ACHN (cell line): ENCODE data around the gene CUL3.
"Not testable (repeated sequence)": the region's sequence is repeated elsewhere in the genome, so short reads cannot be mapped to it uniquely, and the experiment has no call there.

Source experiments
- DNase-seq: peaks from one replicate; pipeline ENCODE4 v3.0.0-alpha.2; 2015
- in situ Hi-C: cut with HindIII; loops from 2 replicates; pipeline ENCODE4 v1.10.0; 2017; ENCODE audit warnings: low sequenced_read_pairs, low pct_ligation_motif_present, low pct_unique_long_range_greater_than_20kb

The CUL3 gene

DNA sequence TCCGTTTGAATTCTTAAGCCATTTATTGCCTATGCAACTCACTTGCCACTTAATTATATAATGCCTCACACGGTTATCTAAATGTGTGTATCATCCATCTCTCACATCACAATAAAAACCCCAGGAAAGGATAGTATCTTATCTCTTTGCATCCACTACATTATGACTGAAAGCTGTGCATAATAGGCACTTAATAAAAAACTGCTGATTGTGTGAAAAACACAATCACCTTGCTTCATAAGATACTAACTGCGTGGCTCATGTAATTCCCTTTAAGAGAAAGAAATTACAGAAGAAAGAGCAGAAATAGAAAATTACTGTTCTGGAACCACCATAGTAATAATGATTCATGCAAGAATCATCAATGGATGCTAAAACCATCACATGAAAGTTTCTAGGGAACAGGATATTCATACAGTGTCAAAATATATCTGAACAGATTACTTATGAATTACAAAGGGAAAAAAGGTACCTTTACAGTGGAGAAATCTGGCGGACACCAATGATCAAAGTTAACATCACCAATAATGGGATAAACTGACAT is 29.3 kb downstream of the CUL3 start:
- in situ Hi-C loops = no loop called here
- no peak for DNase-seq

DNA sequence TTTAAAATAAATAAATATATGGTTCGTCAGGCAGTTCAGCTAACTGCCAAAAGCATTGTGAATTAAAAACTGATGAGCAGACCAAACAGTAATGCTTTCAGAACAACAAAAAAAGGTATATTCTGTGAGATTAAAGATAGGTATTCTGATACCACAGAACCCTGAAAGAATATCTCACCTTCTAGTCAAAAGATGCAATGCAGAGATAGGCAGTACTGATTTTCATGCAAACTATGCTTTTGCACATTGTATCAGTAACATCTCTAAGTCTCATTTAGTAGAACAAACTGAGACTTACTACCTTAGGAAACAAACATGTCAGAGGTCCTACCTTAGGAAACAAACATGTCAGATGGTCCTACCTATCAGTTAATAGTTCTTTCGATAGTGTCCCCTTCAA is 32.4 kb downstream of the CUL3 start:
- no peak for DNase-seq
- in situ Hi-C loops = no loop called here

GRCh38 chr2:224551693-224552092 is 33.5 kb downstream of the CUL3 start:
- no peak for DNase-seq
- in situ Hi-C loops = no loop called here

GRCh38 chr2:224546926-224547325 is 38.2 kb downstream of the CUL3 start:
- DNase-seq = no peak
- in situ Hi-C loops = no loop called here

DNA sequence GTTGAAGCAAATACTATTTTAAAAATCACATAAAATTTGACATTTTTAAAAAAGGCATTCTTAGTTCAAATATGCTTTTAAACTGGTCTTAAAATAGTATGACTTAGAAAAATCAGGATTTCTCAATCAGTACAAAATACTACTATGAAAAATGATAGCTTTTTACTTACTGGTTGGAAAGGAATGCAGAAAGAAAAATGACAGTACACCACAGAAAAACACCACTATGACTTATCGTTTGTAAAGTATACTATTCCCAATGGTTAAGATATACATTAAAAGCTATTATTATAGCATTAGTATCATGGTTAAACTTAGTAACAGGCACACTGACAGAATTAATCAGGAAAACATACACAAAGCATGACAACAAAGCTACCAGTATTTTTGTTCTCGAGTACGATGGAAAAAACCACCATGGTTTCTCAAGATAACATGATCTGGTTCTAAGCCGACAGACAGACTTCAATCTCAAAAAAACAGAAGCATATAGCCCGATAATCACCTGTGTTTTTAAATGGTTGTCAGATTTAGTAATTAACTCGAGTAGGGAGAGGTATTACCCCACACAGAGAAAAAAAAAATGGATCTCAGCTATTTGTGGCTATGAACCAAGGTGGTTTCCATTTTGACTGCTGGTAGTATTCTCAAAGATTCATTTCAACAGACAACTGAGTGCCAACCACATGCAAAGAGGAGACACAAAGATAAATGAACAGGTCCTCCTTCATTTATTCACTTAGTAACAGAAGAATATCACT is 39.1 kb downstream of the CUL3 start:
- no peak for DNase-seq
- in situ Hi-C loops = no loop called here

GRCh38 chr2:224543939-224544338 is 41.2 kb downstream of the CUL3 start:
- in situ Hi-C loops = no loop called here
- no peak for DNase-seq

DNA sequence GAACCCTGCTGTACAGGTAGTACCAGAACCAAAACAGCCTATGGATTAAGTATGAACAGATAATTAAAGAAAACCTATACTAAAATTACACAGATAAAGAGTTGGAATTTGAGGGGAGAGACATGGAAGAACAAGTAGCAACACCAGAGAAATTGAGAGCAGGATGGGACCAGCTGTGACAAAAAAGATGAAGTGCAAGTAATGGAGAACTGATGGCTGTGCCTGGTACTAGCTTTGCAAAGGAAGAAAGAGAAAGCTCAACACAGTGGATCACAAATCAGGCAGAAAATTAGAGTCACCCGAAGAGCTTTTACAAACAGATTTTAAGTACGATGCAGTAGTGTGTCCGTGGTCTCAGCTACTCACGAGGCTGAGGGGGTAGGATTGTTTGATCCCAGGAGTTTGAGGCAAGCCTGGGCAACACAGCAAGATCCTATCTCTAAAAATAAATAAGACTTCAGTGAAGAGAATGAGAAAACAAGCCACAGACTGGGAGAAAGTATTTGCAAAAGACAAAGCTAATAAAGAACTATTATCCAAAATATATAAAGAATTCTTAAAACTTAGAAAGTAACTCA is 46.5 kb downstream of the CUL3 start:
- no peak for DNase-seq
- in situ Hi-C loops = no loop called here

GRCh38 chr2:224532931-224533330 is 52.2 kb downstream of the CUL3 start:
- in situ Hi-C loops = no loop called here
- DNase-seq = no peak

GRCh38 chr2:224532441-224532840 is 52.7 kb downstream of the CUL3 start:
- in situ Hi-C loops = no loop called here
- DNase-seq = no peak

DNA sequence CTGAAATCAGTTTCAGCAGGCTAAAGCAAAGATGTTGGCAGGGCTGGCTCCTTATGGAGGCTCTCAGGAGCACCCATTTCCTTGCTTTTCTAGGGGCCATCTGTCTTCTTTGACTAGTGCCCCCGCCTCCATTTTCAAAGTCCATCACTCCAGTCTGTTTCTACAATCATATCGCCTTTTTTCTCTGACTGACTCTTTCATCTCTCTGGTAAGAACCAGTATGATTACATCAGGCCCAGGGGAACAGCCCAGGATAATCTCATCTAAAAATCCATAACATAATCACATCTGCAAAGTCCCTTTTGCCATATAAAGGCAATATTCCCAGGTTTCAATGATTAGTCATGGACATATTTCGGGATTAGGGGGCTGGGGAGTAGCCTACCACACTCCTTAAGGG is 57.0 kb downstream of the CUL3 start:
- in situ Hi-C loops = no loop called here
- DNase-seq = no peak

- in situ Hi-C loops = no loop called here
- no peak for DNase-seq
Measured at GRCh38 chr2:224525774-224526173, 59.4 kb downstream of the CUL3 start.

DNA sequence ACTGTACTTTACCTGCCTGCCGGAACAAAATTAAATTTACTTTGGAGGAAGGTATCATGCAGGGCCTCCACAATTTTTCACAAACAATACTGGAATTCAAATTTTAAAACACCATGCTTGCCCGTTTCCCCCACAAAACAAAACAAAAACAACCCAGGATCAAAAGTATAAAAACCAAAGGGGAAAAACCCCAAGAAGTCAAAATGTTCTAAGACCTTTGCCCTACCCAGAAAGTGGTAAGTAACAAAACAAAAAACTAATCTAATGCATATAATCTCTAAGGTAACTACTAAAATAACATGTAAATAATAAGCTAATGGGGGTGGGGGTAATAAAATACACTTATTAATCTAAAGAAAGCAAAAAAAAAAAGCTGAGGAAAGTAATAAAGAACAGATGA is 60.5 kb downstream of the CUL3 start:
- in situ Hi-C loops = no loop called here

DNA sequence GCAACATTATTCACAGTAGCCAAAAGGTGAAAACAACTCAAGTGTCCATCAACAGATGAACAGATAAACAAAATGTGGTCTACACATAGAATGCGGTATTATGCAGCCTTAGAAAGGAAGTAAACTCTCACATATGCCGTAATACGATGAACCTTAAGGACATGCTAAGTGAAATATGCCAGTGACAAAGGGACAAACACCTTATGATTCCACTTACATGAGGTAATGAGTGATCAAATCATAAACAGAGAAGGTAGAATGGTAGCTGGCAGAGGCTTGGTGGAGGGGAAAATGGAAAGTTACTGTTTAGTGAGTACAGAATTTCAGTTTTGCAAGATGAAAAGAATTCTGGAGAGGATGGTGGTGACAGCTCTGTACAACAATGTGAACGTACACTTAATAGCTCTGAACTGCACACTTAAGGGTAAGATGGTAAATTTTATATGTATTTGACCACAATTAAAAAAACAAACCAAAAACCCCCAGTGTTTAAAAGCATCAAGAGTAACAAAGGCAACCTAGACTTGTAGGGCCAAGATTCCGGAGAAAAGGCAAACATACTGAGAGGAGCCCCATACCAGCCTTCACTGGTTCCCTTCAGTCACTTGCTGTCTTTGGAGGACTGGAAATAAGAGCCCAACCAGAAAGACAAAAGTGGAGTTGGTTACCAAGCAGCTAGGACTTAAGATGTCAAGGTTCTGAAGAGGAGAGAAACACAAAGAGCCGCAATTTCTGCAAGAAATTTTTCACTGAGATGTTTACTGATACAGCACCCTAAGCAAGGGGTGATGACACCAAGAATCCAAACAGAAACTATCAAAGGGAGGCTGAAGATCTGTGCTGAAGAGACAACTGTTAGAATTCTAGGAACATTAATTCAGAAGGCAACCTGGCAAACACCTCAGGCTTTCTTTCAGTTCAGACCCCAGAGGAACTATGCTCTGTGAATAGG is 61.3 kb downstream of the CUL3 start:
- in situ Hi-C loops = no loop called here
- no peak for DNase-seq

More for the DNA sequence above, 60.5 kb downstream of the CUL3 start:
- no peak for DNase-seq

DNA sequence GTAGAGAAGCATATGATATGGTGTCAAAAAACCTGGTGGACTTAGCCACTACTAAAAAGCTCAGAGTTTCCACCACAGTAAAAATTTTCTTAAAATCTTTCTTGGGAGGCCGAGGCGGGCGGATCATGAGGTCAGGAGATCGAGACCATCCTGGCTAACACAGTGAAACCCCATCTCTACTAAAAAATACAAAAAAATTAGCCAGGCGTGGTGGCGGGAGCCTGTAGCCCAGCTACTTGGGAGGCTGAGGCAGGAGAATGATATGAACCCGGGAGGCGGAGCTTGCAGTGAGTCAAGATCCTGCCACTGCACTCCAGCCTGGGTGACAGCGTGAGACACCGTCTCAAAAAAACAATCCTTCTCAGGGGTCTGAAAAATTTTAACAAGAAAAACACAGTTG is 62.7 kb downstream of the CUL3 start:
- DNase-seq, in situ Hi-C loops: not testable (repeated sequence)

- in situ Hi-C loops = no loop called here
- no peak for DNase-seq
Measured at GRCh38 chr2:224520064-224520463, 65.1 kb downstream of the CUL3 start.

- peak; percentile 24 for DNase-seq
- in situ Hi-C loops = no loop called here
Measured at GRCh38 chr2:224518806-224519580, 66.2 kb downstream of the CUL3 start.

DNA sequence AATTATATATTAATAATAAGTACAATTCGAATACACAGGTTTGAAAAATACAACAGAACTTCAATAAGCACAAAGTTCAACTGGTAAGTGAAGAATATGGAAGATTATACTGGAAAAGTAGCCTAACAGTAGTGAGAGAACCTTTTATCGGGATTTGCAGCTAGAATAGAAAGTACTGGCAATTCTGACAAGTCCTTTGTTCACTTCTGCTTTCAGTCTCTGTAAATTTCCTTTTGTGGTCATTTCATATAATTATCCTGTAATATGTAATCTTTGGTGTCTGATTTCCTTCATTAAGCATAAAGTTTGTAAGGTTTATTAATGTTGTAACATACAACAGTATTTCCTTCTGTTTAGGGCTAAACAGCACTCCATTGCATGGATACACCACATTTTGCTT is 67.2 kb downstream of the CUL3 start:
- DNase-seq = no peak

GRCh38 chr2:224516393-224516792 is 68.8 kb downstream of the CUL3 start:
- DNase-seq, in situ Hi-C loops: not testable (repeated sequence)

More for the DNA sequence above, 67.2 kb downstream of the CUL3 start:
- in situ Hi-C loops = no loop called here
